Naive B cell (primary cell): Measurements from ENCODE around the gene PPP3R1. TPM values are rescaled to one million over a fixed set of nuclear protein-coding genes. Genes with fewer than 3 reads are reported as not detected.

Experiments used
- ATAC-seq, 2 donors: fragments of 150-1000 bp; cut with Tn5 transposase; 2 replicates each; pipeline ENCODE4 v1.10.0; 2021; ENCODE audit warnings: low read depth in 2 of 2, mild to moderate bottlenecking in 2 of 2, moderate library complexity in 2 of 2
- DNase-seq: peaks from one replicate; pipeline ENCODE4 v3.0.0; 2022
- H3K27ac Mint-ChIP-seq, 6 donors: one replicate each; pipeline ENCODE4 v1.8.0; 2020 to 2022; ENCODE audit warnings: mild to moderate bottlenecking in 6 of 6, mixed read lengths in 6 of 6, moderate library complexity in 5 of 6, inconsistent platforms in 2 of 6
- H3K27me3 Mint-ChIP-seq, 3 donors: one replicate each; pipeline ENCODE4 v1.8.0; 2021 to 2022; ENCODE audit warnings: mixed read lengths in 3 of 3, mild to moderate bottlenecking in 1 of 3
- H3K36me3 Mint-ChIP-seq, 2 donors: one replicate each; pipeline ENCODE4 v1.8.0; 2020 to 2022; ENCODE audit warnings: mixed read lengths in 2 of 2, inconsistent platforms in 1 of 2, mild to moderate bottlenecking in 1 of 2
- H3K4me1 Mint-ChIP-seq, 3 donors: one replicate each; pipeline ENCODE4 v1.8.0; 2020 to 2022; ENCODE audit warnings: mixed read lengths in 3 of 3, inconsistent platforms in 1 of 3, mild to moderate bottlenecking in 1 of 3, moderate library complexity in 1 of 3
- H3K4me3 Mint-ChIP-seq, 8 donors: one replicate each; pipeline ENCODE4 v1.8.0; 2020 to 2022; ENCODE audit warnings: mild to moderate bottlenecking in 8 of 8, mixed read lengths in 8 of 8, moderate library complexity in 8 of 8, inconsistent platforms in 2 of 8
- H3K9me3 Mint-ChIP-seq, 7 donors: one replicate each; pipeline ENCODE4 v1.8.0; 2020 to 2022; ENCODE audit warnings: mixed read lengths in 7 of 7, mild to moderate bottlenecking in 5 of 7, inconsistent platforms in 2 of 7, moderate library complexity in 1 of 7
- polyA plus RNA-seq, 6 donors: library from polyadenylated mRNA; unstranded; fragments of 300-500 nt; fragmentation: Illumina TruSeq; gene quantifications; one replicate each; pipeline ENCODE4 v1.2.3, GENCODE V29; 2021; ENCODE audit warnings: low read depth in 6 of 6

Gene PPP3R1
- polyA plus RNA-seq, 6 donors from 2014 or later: 1.4 to 11.2 (median 6.6) TPM

GRCh38 chr2:68282811-68283418 is 30.6 kb upstream of the PPP3R1 start:
- Mint-ChIP-seq H3K27me3 (peaks cover 0 to 7% (median 6%) of the 10 kb centered on the region in 3 donors), H3K27ac (no peak overlapping the region)

GRCh38 chr2:68280796-68281195 is 28.5 kb upstream of the PPP3R1 start:
- no peak for DNase-seq
- no peak for ATAC-seq
- peaks cover 0 to 12% (median 7%) of the 10 kb centered on the region in 3 donors for H3K27me3 Mint-ChIP-seq
- no peaks in the 10 kb centered on the region for H3K9me3 Mint-ChIP-seq
- no peak overlapping the region for H3K27ac Mint-ChIP-seq
- H3K36me3 Mint-ChIP-seq: no peaks in the 10 kb centered on the region
- H3K4me1 Mint-ChIP-seq: no peaks in the 10 kb centered on the region
- H3K4me3 Mint-ChIP-seq: no peak overlapping the region

More at GRCh38 chr2:68282811-68283418, 30.6 kb upstream of the PPP3R1 start:
- Mint-ChIP-seq H3K36me3 (no peaks in the 10 kb centered on the region), H3K9me3 (no peaks in the 10 kb centered on the region), H3K4me1 (peaks cover 0 to 1% (median under 1%) of the 10 kb centered on the region in 3 donors), H3K4me3 (no peak overlapping the region)
- peak; percentile 45 to 65 for ATAC-seq
- peak; percentile 7 for DNase-seq

GRCh38 chr2:68280348-68280747 is 28.0 kb upstream of the PPP3R1 start:
- Mint-ChIP-seq H3K36me3 (no peaks in the 10 kb centered on the region), H3K27ac (no peak overlapping the region), H3K9me3 (no peaks in the 10 kb centered on the region), H3K4me1 (no peaks in the 10 kb centered on the region), H3K27me3 (peaks cover 0 to 12% (median 7%) of the 10 kb centered on the region in 3 donors), H3K4me3 (no peak overlapping the region)
- DNase-seq (no peak), ATAC-seq (no peak)

GRCh38 chr2:68279691-68280090 is 27.4 kb upstream of the PPP3R1 start:
- H3K27me3 Mint-ChIP-seq: peaks cover 0 to 12% (median 7%) of the 10 kb centered on the region in 3 donors

GRCh38 chr2:68278169-68278568 is 25.8 kb upstream of the PPP3R1 start:
- H3K27ac Mint-ChIP-seq: no peak overlapping the region
- no peak overlapping the region for H3K4me3 Mint-ChIP-seq
- H3K27me3 Mint-ChIP-seq: peaks cover 0 to 6% (median 0%) of the 10 kb centered on the region in 3 donors
- ATAC-seq: no peak
- no peak for DNase-seq
- H3K36me3 Mint-ChIP-seq: no peaks in the 10 kb centered on the region
- H3K4me1 Mint-ChIP-seq: no peaks in the 10 kb centered on the region
- no peaks in the 10 kb centered on the region for H3K9me3 Mint-ChIP-seq

More at GRCh38 chr2:68279691-68280090, 27.4 kb upstream of the PPP3R1 start:
- H3K36me3 Mint-ChIP-seq: no peaks in the 10 kb centered on the region
- ATAC-seq: no peak
- H3K9me3 Mint-ChIP-seq: no peaks in the 10 kb centered on the region
- H3K4me1 Mint-ChIP-seq: no peaks in the 10 kb centered on the region
- no peak for DNase-seq
- no peak overlapping the region for H3K4me3 Mint-ChIP-seq
- no peak overlapping the region for H3K27ac Mint-ChIP-seq

- Mint-ChIP-seq H3K27me3 (peaks cover 0 to 6% (median 0%) of the 10 kb centered on the region in 3 donors), H3K4me3 (no peak overlapping the region), H3K9me3 (no peaks in the 10 kb centered on the region), H3K36me3 (no peaks in the 10 kb centered on the region), H3K27ac (no peak overlapping the region), H3K4me1 (no peaks in the 10 kb centered on the region)
- ATAC-seq (no peak), DNase-seq (no peak)
These were observed 21.7 kb upstream of the PPP3R1 start for GRCh38 chr2:68274022-68274421.

- no peak overlapping the region for H3K27ac Mint-ChIP-seq
- DNase-seq (no peak), ATAC-seq (no peak)
- H3K36me3 Mint-ChIP-seq: no peaks in the 10 kb centered on the region
- H3K27me3 Mint-ChIP-seq: peaks cover 0 to 4% (median 0%) of the 10 kb centered on the region in 3 donors
- peaks cover 0 to 3% (median 0%) of the 10 kb centered on the region in 7 donors for H3K9me3 Mint-ChIP-seq
- H3K4me3 Mint-ChIP-seq: no peak overlapping the region
- no peaks in the 10 kb centered on the region for H3K4me1 Mint-ChIP-seq
These were observed 20.1 kb upstream of the PPP3R1 start for GRCh38 chr2:68272246-68272994.

DNA sequence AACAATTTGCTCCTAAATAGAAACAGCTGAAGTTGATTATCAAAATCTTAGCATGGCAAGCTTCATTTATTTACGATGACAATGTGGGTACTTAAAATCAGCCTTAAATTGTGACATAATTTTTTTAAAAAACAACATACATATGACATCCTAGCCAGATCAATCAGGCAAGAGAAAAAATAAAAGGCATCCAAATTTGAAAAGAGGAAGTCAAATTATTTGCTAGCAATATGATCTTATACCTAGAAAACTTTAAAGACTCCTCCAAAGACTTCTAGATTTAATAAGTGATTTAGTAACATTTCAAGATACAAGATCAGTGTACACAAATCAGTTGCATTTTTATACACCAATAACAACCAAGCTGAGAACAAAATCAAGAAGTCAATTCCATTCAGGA is 14.3 kb upstream of the PPP3R1 start:
- peak; percentile 1 for DNase-seq
- Mint-ChIP-seq H3K27me3 (peaks cover 0 to 4% (median 0%) of the 10 kb centered on the region in 3 donors), H3K4me1 (peaks cover 0 to 6% (median 3%) of the 10 kb centered on the region in 3 donors), H3K36me3 (no peaks in the 10 kb centered on the region), H3K27ac (no peak overlapping the region), H3K4me3 (no peak overlapping the region), H3K9me3 (peaks cover 0 to 3% (median 0%) of the 10 kb centered on the region in 7 donors)
- no peak for ATAC-seq

DNA sequence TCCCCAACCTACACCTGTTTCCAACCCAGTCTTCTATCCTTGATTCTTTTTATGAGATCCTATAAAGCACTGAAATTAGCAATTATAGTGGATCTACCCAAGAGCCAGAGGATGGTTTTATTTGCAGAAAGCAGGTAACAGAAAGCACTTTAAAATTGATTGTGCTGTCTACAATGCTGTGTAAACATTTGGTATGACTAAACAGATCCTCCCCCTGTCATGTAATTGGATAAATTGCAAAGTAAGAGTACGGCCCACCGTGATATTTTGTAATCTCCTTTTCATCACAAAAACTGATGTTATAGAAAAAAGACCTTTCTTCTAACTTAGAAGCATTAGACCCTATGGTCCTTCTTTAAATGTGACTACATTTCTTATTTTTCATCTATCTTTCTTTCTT is 11.3 kb upstream of the PPP3R1 start:
- H3K36me3 Mint-ChIP-seq: no peaks in the 10 kb centered on the region
- H3K4me3 Mint-ChIP-seq: no peak overlapping the region
- no peak overlapping the region for H3K27ac Mint-ChIP-seq
- no peak for DNase-seq
- H3K27me3 Mint-ChIP-seq: peaks cover 0 to 4% (median 0%) of the 10 kb centered on the region in 3 donors
- H3K4me1 Mint-ChIP-seq: peaks cover 0 to 6% (median 3%) of the 10 kb centered on the region in 3 donors
- ATAC-seq: no peak
- peaks cover 0 to 3% (median 0%) of the 10 kb centered on the region in 7 donors for H3K9me3 Mint-ChIP-seq

- H3K27me3 Mint-ChIP-seq: no peaks in the 10 kb centered on the region
- H3K4me3 Mint-ChIP-seq: no peak overlapping the region
- ATAC-seq: no peak
- DNase-seq: no peak
- H3K27ac Mint-ChIP-seq: no peak overlapping the region
- H3K36me3 Mint-ChIP-seq: no peaks in the 10 kb centered on the region
- H3K9me3 Mint-ChIP-seq: no peaks in the 10 kb centered on the region
- H3K4me1 Mint-ChIP-seq: peaks cover 6 to 8% (median 7%) of the 10 kb centered on the region in 3 donors
These were observed 6.5 kb upstream of the PPP3R1 start for GRCh38 chr2:68258851-68259250.

DNA sequence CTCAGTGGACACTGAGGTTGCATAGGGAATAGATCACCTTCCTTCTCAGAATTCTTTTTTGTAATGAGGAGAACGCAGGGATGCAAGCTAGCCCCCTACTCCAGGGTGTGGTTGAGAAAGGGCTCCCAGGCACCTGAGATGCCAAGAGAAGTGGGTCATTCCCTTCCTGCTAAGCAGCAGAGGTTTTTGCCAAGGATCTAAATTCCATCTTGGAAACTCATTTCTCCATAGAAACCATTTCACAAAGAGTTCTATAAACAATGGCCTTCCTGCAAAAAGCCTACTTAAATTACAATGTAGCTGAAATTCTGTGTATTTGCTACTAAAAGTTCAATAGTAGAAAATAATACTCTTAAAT is 3.7 kb upstream of the PPP3R1 start:
- Mint-ChIP-seq H3K4me3 (peak overlapping the region in 1 of 8 donors; percentile 42), H3K9me3 (no peaks in the 10 kb centered on the region), H3K36me3 (peaks cover 5% of the 10 kb centered on the region in 2 donors), H3K4me1 (peaks cover 12 to 20% (median 12%) of the 10 kb centered on the region in 3 donors), H3K27me3 (no peaks in the 10 kb centered on the region), H3K27ac (peak overlapping the region in 2 of 6 donors; percentile 42 to 57)
- no peak for ATAC-seq
- DNase-seq: no peak

DNA sequence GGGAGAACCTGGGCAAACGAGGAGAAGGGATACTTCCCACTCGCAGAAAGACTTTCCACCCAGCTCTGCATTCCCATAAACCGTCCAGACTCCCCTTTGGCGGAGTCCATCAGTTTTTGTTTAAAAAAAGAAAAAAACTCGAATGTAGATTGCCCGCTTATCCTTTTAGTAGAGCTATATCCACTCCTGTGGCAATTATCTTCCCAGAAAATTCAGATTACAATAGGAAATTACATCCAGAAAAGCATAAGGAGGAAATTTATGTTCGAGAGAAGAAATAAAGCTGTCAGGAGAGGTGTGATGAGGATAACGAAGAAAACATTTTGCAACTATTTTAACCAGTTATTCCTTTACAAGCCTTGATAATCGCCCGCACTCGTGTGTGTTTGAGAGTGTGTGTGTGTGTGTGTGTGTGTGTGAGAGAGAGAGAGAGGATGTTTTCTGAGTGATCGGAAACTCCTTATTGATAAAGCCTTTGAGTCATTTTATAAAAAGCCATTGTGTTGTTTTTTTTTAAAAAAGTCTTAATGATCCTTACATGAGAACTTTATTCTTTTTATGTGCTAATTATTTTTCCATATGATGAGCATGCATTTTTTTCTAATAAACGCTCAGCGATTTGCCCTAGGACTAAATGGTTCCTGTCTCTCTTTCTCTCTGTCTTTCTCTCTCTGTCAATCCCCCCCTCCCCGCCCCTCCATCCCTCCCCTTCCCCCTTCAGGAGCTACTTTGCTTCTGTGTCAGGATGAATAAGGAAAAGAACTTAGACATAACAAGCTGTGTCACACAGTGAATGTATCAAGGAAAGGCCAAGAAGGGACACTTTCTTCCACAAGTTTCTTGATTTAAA is 1.1 kb upstream of the PPP3R1 start:
- DNase-seq (peak; percentile 24), ATAC-seq (no peak)
- Mint-ChIP-seq H3K9me3 (no peaks in the 10 kb centered on the region), H3K27me3 (no peaks in the 10 kb centered on the region), H3K36me3 (peaks cover 7 to 9% of the 10 kb centered on the region in 2 donors), H3K4me1 (peaks cover 25 to 34% (median 27%) of the 10 kb centered on the region in 3 donors), H3K27ac (peak overlapping the region in 5 of 6 donors; percentile 98 to 100 (median 99)), H3K4me3 (peak overlapping the region; percentile 85 to 99 (median 96))

- Mint-ChIP-seq H3K27ac (peak overlapping the region in 5 of 6 donors; percentile 89 to 98 (median 97)), H3K4me1 (peaks cover 25 to 34% (median 27%) of the 10 kb centered on the region in 3 donors), H3K4me3 (peak overlapping the region; percentile 85 to 100 (median 98)), H3K27me3 (no peaks in the 10 kb centered on the region), H3K36me3 (peaks cover 7 to 9% of the 10 kb centered on the region in 2 donors), H3K9me3 (no peaks in the 10 kb centered on the region)
- ATAC-seq: peak; percentile 1 to 2
- peak; percentile 51 for DNase-seq
These were observed 405 bp downstream of the PPP3R1 start for GRCh38 chr2:68251855-68252399.
